Mucosa of descending colon (tissue), 3 donors: ENCODE results near the gene SEC23A. TPM values are rescaled to one million over a fixed set of nuclear protein-coding genes. Genes with fewer than 3 reads are reported as not detected.

Experiments used
- ATAC-seq: fragments of 200-7000 bp; cut with Tn5 transposase; one replicate; pipeline ENCODE4 v1.9.1; 2020; ENCODE audit warnings: mild to moderate bottlenecking, moderate library complexity
- DNase-seq, 3 donors: peaks; one replicate each; pipeline ENCODE4 v3.0.0-alpha.2; 2020
- H3K36me3 ChIP-seq: fragments of 200-600 bp; one replicate; pipeline ENCODE4 v1.8.0; 2021; ENCODE audit warnings: low read depth, mild to moderate bottlenecking
- H3K4me1 ChIP-seq: fragments of 200-600 bp; one replicate; pipeline ENCODE4 v1.8.0; 2021; ENCODE audit warnings: low read depth, mild to moderate bottlenecking
- H3K4me3 ChIP-seq: fragments of 200-600 bp; one replicate; pipeline ENCODE4 v1.8.0; 2021; ENCODE audit warnings: mild to moderate bottlenecking
- H3K9me3 ChIP-seq: fragments of 200-600 bp; one replicate; pipeline ENCODE4 v1.8.0; 2021; ENCODE audit warnings: mild to moderate bottlenecking
- CTCF ChIP-seq: fragments of 200-600 bp; IDR thresholded peaks from one replicate; pipeline ENCODE4 v1.8.0; 2022; ENCODE audit warnings: antibody characterized with exemption, mild to moderate bottlenecking
- intact Hi-C, 2 donors: fragments of 100-400 bp; cut with DNase I in 1 of 2; cut with micrococcal nuclease in 1 of 2; formaldehyde crosslinking; loops; one replicate each; pipeline versions ENCODE4 v1.11.0 to v1.11.1; 2022; cut with DNase I, micrococcal nuclease
- total RNA-seq, 3 donors: library from RNA; stranded (reverse); fragmentation: NEBNext Ultra II Directional in 2 of 3; extraction: Animal tissue kit (Norgen Biotek cat#: 25700) in 2 of 3; gene quantifications; one replicate each; pipeline versions ENCODE4 v1.2.1 to v1.2.4, GENCODE V29; 2021 to 2023
- donor health status: DM: no; HTN: no; CAD: no; lungs with moderate emphysema.
- donor health status: DM: no; HTN: no; CAD: no.
- donor health status: DM: no; HTN: yes; CAD: no.

SEC23A gene
- total RNA-seq, 3 donors from 2014 or later = 84.4 to 148 (median 122) TPM

GRCh38 chr14:38993981-38994380 is 109.1 kb downstream of the SEC23A start:
- DNase-seq (no peak), ATAC-seq (no peak)
- Histone ChIP-seq H3K9me3 (no peaks in the 10 kb centered on the region), H3K4me3 (no peak overlapping the region), H3K36me3 (no peaks in the 10 kb centered on the region), H3K4me1 (no peaks in the 10 kb centered on the region)
- TF ChIP-seq CTCF = no peak
- intact Hi-C loops = no loop called here

- intact Hi-C loops = no loop called here
- no peak for TF ChIP-seq CTCF
- H3K4me3 ChIP-seq = no peak overlapping the region
- H3K9me3 ChIP-seq = no peaks in the 10 kb centered on the region
- no peaks in the 10 kb centered on the region for H3K36me3 ChIP-seq
- DNase-seq (no peak), ATAC-seq (no peak)
- no peaks in the 10 kb centered on the region for H3K4me1 ChIP-seq
Observed at GRCh38 chr14:38992067-38992844, 110.8 kb downstream of the SEC23A start.

GRCh38 chr14:38991299-38991698 is 111.7 kb downstream of the SEC23A start:
- no peak for ATAC-seq
- H3K4me1 ChIP-seq = no peaks in the 10 kb centered on the region
- no peak for TF ChIP-seq CTCF
- H3K36me3 ChIP-seq = no peaks in the 10 kb centered on the region
- no peak overlapping the region for H3K4me3 ChIP-seq
- no peaks in the 10 kb centered on the region for H3K9me3 ChIP-seq
- DNase-seq = no peak
- intact Hi-C loops = no loop called here

- Histone ChIP-seq H3K4me1 (no peaks in the 10 kb centered on the region), H3K9me3 (no peaks in the 10 kb centered on the region), H3K36me3 (no peaks in the 10 kb centered on the region), H3K4me3 (no peak overlapping the region)
- no peak for TF ChIP-seq CTCF
- intact Hi-C loops = no loop called here
- ATAC-seq = peak; percentile 34
- DNase-seq = peak in 1 of 3 donors; percentile 6
Observed at GRCh38 chr14:38989922-38990546, 113.0 kb downstream of the SEC23A start.

GRCh38 chr14:38987781-38988180 is 115.3 kb downstream of the SEC23A start:
- no peak for DNase-seq
- intact Hi-C loops = no loop called here
- no peak for TF ChIP-seq CTCF
- Histone ChIP-seq H3K4me1 (no peaks in the 10 kb centered on the region), H3K36me3 (no peaks in the 10 kb centered on the region), H3K9me3 (no peaks in the 10 kb centered on the region), H3K4me3 (no peak overlapping the region)
- no peak for ATAC-seq
